ENCODE measurements around the gene CRYBA1.

- TF ChIP-seq REST (IDR thresholded peaks at IDR 0.05; ENCODE audit: insufficient replicate concordance, low read depth), result peak; percentile 52
- no peak for TF ChIP-seq CTCF (IDR thresholded peaks at IDR 0.05; ENCODE audit: insufficient read depth, low read length)
- peak; percentile 32; the same call in 1 of the 2 replicates for TF ChIP-seq POLR2AphosphoS5 (IDR thresholded peaks at IDR 0.05; ENCODE audit: low read depth)
- no peak for TF ChIP-seq SPI1 (IDR thresholded peaks at IDR 0.05; ENCODE audit: borderline replicate concordance, low read depth)
These were observed 46.6 kb downstream of the CRYBA1 start for GRCh38 chr17:29292992-29293889.
